Ishikawa (cell line): Measurements from ENCODE around the gene CCDC7.

Experiments used
- CEBPB ChIP-seq: IDR thresholded peaks from 2 replicates; pipeline ENCODE4 v1.6.1; 2012
- CREB1 ChIP-seq: IDR thresholded peaks from 2 replicates; pipeline ENCODE4 v1.6.1; 2012; ENCODE audit warnings: low read depth
- EGR1 ChIP-seq: IDR thresholded peaks from 2 replicates; pipeline ENCODE4 v1.6.1; 2012
- EP300 ChIP-seq: IDR thresholded peaks from 2 replicates; pipeline ENCODE4 v1.6.1; 2012; ENCODE audit warnings: borderline replicate concordance
- FOXM1 ChIP-seq: IDR thresholded peaks from 2 replicates; pipeline ENCODE4 v1.6.1; 2012; ENCODE audit warnings: low read depth, borderline replicate concordance
- MAX ChIP-seq: IDR thresholded peaks from 2 replicates; pipeline ENCODE4 v1.6.1; 2012
- NFIC ChIP-seq: IDR thresholded peaks from 2 replicates; pipeline ENCODE4 v1.6.1; 2012
- RAD21 ChIP-seq: IDR thresholded peaks from 2 replicates; pipeline ENCODE4 v1.6.1; 2012; ENCODE audit warnings: low read depth
- REST ChIP-seq: IDR thresholded peaks from 2 replicates; pipeline ENCODE4 v1.6.1; 2012; ENCODE audit warnings: low read depth, mild to moderate bottlenecking
- TAF1 ChIP-seq: IDR thresholded peaks from 2 replicates; pipeline ENCODE4 v1.6.1; 2012; ENCODE audit warnings: low read depth, mild to moderate bottlenecking
- TCF12 ChIP-seq: IDR thresholded peaks from 2 replicates; pipeline ENCODE4 v1.6.1; 2012; ENCODE audit warnings: low read depth
- TEAD4 ChIP-seq: IDR thresholded peaks from 2 replicates; pipeline ENCODE4 v1.6.1; 2012
- USF1 ChIP-seq: IDR thresholded peaks from 2 replicates; pipeline ENCODE4 v1.6.1; 2012
- YY1 ChIP-seq: IDR thresholded peaks from 2 replicates; pipeline ENCODE4 v1.6.1; 2012; ENCODE audit warnings: low read depth

- TF ChIP-seq FOXM1 (no peak), TAF1 (no peak), EGR1 (no peak), CEBPB (no peak), EP300 (no peak), REST (no peak), NFIC (no peak), YY1 (no peak), TCF12 (no peak), CREB1 (no peak), MAX (no peak), RAD21 (no peak), USF1 (no peak), TEAD4 (no peak)
Measured at GRCh38 chr10:32481606-32482005, 35.7 kb downstream of the CCDC7 start.
